HL-60/S4 treated with retinoic acid at 250 ng/mL for 4 days and 3 days (cell line): Measurements from ENCODE around the gene SCGB1C2.

Experiments used
- in situ Hi-C: fragments of 300-500 bp; cut with MboI; formaldehyde crosslinking; loops from 2 replicates; pipeline ENCODE4 v1.7.0; 2022; ENCODE audit warnings: low sequenced_read_pairs

SCGB1C2 gene

GRCh38 chr17:170130-170670, 32.8 kb downstream of the SCGB1C2 start:
- in situ Hi-C loops = no loop called here

GRCh38 chr17:171871-172270, 34.5 kb downstream of the SCGB1C2 start:
- in situ Hi-C loops = no loop called here

GRCh38 chr17:172401-172800, 35.0 kb downstream of the SCGB1C2 start:
- in situ Hi-C loops = no loop called here

GRCh38 chr17:173166-173911, 36.0 kb downstream of the SCGB1C2 start:
- in situ Hi-C loops = no loop called here

GRCh38 chr17:177155-177554, 39.8 kb downstream of the SCGB1C2 start:
- in situ Hi-C loops = no loop called here

- in situ Hi-C loops = no loop called here
These were observed 40.4 kb downstream of the SCGB1C2 start for GRCh38 chr17:177762-178161.

- in situ Hi-C loops = no loop called here
These were observed 41.1 kb downstream of the SCGB1C2 start for GRCh38 chr17:178292-179065.

- in situ Hi-C loops = no loop called here
These were observed 41.7 kb downstream of the SCGB1C2 start for GRCh38 chr17:179066-179432.

GRCh38 chr17:179781-180380, 42.5 kb downstream of the SCGB1C2 start:
- in situ Hi-C loops = no loop called here

- in situ Hi-C loops = no loop called here
These were observed 43.2 kb downstream of the SCGB1C2 start for GRCh38 chr17:180381-181244.

GRCh38 chr17:181245-182049, 44.1 kb downstream of the SCGB1C2 start, which contains the start of gene DOC2B:
Gene DOC2B (minus strand): TSS chr17:181650. CDS start chr17:181479, 171 bp downstream.
- in situ Hi-C loops = no loop called here

- in situ Hi-C loops = no loop called here
These were observed 44.8 kb downstream of the SCGB1C2 start for GRCh38 chr17:182050-182751.

- in situ Hi-C loops = no loop called here
These were observed 45.7 kb downstream of the SCGB1C2 start for GRCh38 chr17:183021-183420.

- in situ Hi-C loops = no loop called here
These were observed 48.2 kb downstream of the SCGB1C2 start for GRCh38 chr17:185445-186138.

GRCh38 chr17:187130-187529, 49.8 kb downstream of the SCGB1C2 start:
- in situ Hi-C loops = no loop called here
